Muscle of arm (tissue), 12 donors: ENCODE results near the gene ACSS3. TPM values are rescaled to one million over a fixed set of nuclear protein-coding genes. Genes with fewer than 3 reads are reported as not detected.
"Not testable (repeated sequence)": the region's sequence is repeated elsewhere in the genome, so short reads cannot be mapped to it uniquely, and the experiment has no call there.

Experiments
- DNase-seq: peaks from one replicate; pipeline ENCODE4 v3.0.0-alpha.2; 2013
- polyA plus RNA-seq, 12 donors: library from polyadenylated mRNA; unstranded; fragments of 120-200 nt; gene quantifications; one replicate each; pipeline ENCODE4 v1.2.1, GENCODE V29; 2013; ENCODE audit not compliant: insufficient read length in 12 of 12

Gene ACSS3
- polyA plus RNA-seq, 12 donors = 4.9 to 11.3 (median 8.6) TPM; not detected in 1

DNA sequence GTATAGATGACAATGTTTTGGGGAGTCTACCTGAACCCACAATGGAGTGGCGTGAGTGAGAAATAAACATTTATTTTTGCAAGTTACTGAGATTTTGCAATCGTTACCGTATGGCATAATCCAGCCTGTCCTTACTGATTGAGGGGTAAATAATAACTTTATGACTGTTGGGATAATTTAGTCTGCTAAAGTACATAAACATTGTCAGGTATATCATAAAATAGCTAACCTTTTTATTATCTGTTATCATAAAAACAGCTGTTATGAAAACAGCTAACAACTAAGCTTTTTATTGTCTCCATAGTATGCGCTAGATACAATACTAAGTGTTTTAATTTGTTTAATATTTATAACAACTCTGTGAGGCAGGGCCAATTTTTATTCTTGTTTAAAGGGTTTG lies 10.3 kb downstream of the ACSS3 start:
- no peak for DNase-seq

DNA sequence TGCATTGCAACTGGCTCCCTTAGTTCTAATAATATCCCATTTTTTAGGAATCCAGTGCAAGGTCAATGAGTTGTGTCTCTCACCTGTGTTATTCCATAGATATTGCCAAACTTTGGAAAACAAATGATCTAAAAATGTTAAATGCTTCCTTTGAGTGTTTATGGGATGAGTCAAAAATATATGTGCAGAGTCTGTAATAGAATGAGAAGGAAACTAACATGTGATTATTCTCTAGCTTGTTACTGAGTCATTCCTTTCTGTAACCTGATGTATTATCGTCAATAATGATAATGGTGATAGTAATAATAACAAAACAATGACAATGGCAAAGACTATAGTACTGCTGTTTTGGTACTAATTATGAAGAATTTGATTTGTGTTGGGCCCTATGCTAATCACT lies 11.5 kb downstream of the ACSS3 start:
- DNase-seq = no peak

DNA sequence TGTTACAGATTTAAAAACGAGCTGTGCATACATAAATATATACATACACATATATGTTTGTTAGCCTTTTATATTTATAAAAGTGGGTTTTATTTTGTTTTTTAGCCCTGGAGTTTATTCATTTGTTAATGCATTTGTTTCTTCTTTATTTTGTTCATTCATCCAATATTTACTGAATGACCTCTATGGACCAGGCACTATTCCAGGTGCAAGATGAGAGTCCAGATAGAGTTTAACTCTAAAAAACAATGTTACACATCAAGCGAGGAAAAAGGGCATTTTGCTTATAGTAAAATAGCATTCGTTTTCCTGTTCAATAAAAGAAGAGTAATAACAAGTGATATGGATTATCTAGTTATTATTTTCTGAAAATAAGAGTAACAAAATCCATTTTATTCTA lies 14.2 kb downstream of the ACSS3 start:
- no peak for DNase-seq

DNA sequence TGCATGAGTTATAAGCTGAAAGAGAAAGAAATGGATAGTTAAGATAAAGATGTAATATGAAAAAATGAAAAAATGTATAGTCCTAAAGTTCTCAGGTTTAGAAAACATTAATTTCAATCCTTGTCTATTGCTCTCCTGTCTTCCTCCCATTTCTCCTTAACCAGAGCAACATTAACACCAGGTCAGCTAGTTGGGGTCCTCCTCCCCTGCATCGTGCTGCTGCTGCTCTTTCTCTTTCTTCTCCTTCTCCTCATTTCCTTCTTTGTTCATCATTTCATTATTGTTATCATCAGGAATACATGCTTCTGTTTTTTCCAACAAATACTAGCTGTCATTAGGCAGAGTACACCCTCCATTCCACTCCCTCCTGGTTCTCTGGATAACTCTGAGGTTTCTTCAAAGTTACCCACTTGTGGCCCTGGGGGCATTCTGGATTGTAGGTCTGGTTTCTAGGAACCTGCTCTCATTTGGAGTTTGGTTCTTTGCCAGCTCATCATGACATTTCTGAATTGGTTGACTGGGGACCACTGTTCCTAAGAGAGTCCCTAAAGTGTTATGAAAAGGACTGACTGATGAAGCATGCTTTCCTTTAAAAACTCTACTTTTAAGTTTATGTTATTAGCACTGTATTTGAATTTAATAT lies 17.0 kb downstream of the ACSS3 start:
- DNase-seq = no peak

DNA sequence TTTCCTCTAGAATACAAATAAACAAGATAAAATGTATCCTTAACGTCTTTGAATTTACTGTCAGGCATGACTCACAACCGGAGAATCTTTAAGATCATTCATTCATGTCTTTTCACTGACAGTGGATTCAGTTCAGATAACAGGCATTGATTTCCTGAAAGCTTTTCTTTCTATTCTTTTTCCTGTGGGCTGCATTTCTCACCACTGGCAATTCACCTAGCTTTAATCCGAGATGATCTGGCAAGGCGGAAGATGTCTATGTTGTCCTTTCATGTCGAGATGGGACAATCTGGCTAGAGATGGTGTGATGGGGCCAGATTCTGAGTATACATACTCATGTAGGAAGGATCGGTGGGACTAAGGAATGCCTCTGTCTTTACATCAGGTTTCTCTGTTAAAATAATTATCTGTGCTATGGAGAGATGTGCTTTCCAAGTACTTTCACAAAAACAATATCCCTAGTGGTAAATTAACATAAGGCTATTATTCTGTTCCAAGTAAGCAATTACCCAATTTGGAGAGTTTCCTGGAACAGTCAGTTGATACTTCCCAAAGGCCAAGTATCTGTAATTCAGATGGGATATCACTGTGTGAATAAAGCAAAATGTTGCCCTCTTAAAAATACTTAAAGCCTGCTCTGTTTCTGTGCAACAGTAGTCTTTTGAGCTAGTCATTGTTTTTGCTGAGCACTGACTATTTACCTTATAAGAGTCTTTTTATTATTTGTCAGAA lies 17.8 kb downstream of the ACSS3 start:
- DNase-seq = peak; percentile 57

DNA sequence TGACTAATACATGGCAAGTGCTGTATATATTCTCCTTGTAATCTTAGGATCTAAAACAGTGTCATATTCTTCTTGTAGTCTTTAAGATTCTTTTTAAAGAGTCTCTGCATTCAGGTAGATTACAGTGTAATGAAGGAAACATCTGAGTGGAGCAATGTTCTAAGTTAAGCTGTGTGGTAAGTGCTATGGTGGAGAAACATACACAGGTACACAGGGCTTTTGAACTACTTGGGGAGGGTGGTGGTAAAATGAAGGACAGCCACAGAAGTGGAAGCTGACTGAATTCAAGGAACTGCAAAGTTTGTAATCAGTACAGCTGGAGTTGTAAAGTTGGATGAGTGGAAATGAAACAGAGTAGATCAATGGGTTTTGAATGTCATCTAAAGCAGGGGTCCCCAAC lies 27.8 kb downstream of the ACSS3 start:
- no peak for DNase-seq

DNA sequence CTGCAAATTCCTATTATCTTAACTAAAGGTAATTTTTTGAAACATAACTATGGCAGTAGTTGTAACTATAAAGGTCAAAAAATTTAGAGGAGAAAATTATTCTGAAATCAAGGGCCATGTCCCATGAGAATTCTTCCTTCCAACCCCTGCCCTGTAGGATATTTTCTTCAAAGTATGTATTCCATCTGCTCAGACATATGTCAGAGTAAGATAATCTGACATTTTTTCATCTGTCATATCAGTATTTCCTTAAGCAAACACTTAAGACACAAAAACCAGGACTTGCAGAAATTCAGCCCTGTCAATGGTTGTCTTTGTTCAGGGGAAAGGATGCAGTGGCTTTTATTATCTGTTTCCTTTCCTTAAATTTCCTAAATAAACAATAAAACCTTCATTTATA lies 36.3 kb downstream of the ACSS3 start:
- no peak for DNase-seq

DNA sequence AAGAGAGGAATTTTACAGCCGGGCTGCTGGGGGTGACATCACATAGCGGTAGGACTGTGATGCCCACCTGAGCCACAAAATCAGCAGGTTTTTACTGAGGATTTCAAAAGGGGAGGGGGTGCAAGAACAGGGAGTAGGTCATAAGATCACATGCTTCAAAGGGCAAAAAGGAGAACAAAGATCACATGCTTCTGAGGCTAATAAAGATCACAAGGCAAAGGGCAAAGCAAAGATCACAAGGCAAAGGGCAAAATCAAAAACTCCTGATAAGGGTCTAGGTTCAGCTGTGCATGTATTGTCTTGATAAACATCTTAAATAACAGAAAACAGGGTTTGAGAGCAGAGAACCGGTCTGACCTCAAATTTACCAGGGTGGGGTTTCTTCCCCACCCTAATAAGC lies 41.2 kb downstream of the ACSS3 start:
- not testable (repeated sequence) for DNase-seq

DNA sequence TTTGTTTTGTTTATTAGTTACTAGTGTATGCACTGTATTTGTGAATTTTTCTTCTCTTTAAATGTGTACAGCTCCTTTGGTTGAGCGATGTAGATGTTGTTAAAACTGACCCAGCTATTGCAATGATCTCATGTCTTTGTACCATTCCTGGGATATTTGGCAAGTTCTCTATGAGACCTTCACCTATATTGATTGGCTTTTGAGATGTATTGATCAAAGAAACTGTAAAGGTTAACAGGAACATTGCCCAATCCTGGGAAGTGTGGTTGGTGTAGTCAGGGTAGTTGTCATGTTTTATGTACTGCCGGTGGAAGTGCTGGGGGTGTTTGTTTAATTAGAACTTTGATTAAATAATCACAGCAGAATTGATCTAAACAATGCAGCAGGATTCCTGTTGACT lies 43.1 kb downstream of the ACSS3 start:
- DNase-seq = no peak

DNA sequence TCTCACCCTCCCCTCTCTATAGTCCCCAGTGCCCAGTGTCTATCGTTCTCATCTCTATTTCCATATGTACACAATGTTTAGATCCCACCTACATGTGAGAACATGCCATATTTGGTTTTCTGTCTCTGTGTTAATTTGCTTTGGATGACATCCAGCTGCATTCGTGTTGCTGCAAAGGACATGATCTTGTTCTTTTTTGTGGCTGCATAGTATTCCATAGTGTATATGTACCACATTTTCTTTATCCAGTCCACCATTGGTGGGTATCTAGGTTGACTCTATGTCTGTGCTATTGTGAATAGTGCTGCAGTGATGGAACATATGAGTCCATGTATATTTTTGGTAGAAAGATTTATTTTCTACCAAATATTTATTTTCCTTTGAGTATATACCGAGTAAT lies 45.7 kb downstream of the ACSS3 start:
- no peak for DNase-seq

DNA sequence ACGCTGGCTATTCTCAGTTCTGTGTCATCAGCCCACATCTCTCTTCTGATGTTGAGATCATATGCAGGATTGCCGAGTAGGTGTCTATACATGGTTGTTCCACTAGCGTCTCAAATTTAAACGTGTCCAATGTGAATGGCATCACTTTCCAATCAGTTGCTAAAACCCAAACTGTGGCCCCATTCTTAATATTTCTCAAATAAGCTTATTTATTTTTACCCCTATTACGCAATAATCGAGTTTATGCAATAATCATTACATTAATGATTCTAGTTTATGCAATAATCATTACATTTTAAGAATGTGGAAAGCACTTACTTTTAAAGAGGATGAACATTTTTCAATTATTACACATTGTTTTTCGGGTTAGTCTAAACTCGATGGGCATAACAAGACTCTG lies 47.8 kb downstream of the ACSS3 start:
- no peak for DNase-seq

DNA sequence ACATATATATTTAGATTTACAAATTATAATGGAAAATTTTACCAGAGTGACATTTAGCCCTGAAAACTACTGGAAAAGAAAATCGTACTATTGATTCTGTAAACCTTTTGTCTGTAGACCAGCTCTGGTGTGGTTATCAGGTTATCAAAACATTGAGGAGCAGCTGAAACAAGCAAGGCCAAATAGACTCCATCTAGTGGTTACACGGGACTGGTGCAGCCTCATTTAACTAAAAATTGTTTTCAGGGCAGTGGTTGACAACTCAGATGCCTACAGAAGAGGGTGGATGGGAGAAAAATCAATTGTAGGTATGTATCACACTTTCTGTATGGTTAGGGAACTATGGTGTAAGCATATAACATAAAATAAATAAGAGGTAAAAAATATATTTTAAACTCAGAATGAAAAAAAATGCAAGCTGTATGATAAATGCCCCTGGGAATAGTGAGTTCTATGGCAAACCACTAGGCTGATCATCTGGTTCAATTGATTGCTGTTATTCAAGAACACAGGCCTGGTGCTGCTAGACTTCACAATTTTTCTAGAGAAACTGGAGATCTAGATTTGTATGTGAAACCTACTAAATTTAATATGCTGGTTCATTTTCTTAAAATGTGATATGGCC lies 51.2 kb downstream of the ACSS3 start:
- no peak for DNase-seq

DNA sequence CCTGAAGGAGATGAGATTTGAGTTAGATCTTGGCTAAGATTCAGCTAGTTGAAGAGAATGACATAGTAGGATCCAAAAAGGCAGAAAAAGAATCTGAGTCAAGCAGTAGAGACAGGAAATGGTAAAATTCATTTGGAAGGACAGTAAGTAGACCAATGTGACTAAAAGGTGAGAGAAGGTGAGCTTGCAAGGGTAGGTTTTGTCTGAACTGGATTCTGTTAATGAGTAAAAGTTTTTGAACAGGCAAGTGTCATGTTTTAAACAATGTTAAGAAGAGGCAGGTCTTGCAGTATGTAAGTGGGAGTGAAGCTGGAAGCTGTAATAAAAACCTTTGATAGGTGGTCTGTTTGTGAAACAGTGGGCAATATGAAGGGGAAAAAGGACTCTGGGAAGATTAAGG lies 58.6 kb downstream of the ACSS3 start:
- no peak for DNase-seq

DNA sequence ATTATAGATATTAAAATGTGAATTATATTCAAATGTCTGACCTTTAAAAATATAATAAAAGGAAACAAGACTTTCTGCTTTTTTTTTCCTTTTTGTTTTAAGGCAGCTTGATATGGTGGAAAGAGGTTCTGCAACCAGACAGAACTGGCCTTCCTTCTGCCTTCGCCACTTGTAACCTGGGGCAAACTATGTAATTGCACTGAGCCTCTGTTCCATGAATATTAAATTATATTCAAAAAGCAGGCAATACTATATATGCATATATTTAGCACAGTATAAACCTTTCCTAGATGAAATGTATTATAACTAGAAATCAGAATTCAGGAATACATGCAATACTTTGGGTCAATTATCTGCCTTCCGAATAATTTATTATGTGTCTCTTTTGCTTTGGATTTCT lies 59.9 kb downstream of the ACSS3 start:
- no peak for DNase-seq

DNA sequence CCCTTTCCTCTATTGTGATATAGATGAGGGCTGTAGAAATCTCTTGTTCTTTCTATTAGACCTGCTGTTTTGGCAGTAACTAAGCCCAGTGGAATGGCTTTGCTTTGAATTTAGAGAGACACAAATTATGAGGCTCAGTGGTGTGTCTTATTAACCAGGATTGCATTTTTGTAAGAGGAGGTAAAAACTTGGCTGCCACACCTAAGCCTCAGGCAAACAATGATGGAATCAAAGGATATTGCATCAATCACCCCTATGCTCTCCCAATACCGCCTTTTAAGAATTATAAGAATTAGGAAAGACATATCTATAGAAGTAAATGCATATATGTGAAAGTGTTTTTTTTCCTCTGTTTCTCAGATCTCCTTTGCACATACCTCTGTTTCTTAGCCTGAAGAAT lies 63.3 kb downstream of the ACSS3 start:
- DNase-seq = no peak

DNA sequence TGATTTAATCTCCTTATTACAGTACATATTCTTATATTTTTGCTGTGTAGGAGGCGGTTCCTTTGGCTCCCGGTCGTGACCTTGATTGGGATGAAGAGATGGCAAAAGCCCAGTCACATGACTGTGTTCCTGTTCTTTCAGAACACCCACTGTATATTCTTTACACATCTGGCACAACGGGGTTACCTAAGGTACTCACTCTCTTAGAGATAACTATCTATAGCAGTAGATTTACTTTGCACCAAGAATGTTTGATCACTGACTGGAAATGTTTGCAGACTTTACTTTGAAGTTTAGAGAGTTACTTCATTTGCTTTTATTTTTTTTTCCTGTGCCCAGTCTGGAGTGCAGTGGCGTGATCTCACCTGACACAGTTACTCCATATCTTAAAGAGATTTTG lies 65.2 kb downstream of the ACSS3 start:
- DNase-seq = no peak

DNA sequence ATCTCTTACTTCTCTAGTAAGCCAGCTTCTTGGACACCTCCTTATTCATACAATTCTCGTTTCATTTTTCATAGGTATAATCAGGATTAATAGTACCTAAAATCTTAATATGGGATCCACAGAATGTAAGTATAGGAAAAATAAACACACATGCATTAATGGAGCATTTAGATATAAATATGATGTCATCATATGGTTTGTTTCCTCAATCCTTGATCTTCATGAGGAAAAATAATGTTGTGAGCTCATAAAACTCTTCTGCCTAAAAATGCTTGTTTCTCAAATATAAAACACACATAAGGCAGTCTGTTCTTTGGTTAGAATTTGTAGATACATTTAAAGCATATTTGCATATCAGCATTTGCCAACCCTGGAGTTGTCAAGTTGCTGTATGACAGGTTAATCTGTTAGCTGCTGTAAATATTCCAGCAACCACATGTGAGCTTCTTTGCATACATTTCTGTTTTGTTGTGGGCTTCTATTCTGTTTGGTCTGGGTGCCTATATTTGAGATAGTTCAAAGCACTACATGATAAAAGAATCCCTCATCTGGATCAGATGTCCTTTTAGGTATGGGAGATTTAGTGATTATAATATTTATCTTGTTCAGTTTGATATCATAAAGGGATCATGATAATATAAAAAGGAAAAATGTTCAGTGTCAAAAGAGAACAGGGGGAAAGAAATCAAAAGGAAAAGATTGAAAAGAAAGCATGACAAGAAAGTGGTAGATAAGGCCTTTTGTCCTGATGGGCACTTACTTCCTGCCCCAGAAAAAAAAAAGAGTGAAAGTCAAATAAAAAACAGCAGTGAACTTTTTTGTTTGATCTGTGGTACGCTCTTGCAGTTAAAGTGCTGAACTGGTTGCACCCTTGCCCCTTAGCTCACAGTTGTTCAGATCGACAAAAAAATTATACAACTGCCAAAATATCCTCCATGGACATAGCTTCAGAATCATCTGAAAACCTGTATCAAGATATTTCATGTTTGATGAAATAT lies 68.6 kb downstream of the ACSS3 start:
- no peak for DNase-seq

DNA sequence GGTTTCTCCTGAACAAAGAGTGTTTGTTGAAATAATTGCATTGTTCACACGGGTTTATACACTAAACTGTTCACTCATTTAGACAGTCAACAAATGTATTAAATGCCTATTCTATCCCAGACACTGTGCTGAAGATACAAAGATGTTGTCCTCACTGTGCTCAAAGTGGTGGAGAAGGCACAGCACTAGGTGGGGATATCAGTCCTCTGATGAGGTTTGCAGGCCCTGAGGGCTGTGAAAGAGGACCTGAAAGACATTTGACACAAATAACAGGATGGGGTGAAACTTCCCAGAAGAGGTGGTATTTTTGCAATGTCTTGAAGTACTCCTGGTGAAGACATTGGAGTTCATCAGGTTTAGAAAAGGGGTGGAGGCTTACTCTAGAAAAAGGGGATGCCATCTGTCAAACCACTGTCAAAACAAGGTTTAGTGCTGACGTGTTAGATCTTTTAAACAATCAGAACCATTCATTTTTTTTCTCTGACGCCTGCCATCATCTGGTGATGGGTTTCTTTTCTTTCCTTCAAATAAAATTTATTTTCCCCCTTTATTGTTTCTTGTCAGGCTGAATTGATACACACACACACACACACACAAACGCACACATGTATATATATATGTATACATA lies 69.5 kb downstream of the ACSS3 start:
- DNase-seq = no peak

DNA sequence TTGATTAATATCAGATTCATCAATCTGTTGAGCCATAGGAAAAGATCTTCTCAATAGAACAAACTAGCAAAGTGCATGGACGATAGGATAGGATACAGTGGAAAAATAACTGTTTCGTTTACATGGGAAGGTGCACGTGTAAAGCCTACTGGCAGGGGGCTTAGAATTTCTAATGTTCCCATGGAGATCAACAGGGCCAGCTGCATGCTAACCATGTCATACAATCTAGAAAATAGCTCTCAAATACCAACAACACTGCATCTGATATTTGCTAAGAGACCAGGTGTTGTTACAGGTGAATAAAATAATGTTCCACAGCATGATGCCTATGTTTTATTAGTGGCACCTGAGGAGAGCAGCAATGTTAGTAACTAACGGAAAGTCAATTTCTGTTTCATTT lies 72.5 kb downstream of the ACSS3 start:
- DNase-seq = no peak

DNA sequence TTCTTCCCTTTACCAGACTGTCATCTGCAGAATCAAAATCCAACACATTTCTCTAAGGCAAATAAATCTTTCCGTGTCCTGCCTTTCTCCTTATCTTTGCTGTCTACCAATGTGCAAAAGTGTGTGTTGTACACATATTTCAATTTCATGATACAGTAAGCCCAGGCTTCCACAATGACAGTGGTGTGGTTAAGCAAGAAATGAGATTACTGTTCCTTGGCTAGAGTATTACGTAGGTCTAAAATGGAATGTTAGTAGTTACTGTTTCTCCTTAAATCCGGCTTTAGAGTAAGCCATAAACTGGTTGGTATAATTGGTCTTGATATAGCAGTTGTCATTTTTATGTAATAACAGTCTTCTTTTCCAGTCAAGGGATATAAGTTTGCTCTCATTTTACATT lies 82.0 kb downstream of the ACSS3 start:
- DNase-seq = no peak

DNA sequence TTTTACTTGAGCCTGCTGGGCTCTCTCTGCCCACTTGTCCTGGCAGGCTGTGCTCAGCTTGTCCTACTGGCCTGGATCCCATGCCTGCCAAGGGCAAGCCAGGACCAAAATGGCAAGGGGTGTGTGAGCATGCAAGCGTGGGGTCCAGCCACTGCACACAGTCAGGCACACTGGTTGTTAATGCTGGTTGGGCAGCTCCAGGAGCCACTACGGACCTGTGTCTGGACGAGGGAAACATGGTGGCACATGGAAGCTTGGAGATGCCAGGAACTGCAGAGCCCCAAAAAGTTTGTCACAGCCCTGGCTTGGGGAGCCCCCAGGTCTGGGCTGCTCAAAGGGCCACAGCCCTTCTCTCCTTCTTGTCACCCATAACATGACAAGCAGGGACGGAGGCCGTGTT lies 83.8 kb downstream of the ACSS3 start:
- no peak for DNase-seq
